T-helper 1 cell treated with Interleukin-12 subunit alpha and Interleukin-12 subunit beta and Interleukin-4 antibody, amounts not matched to agents 30 μg/mL and 1 μg/mL, for 36 hours (primary cell): ENCODE measurements around the gene IL23R.
"Not testable (repeated sequence)": the region's sequence is repeated elsewhere in the genome, so short reads cannot be mapped to it uniquely, and the experiment has no call there.

Experiments
- H3K27ac Mint-ChIP-seq: one replicate; pipeline ENCODE4 v1.8.0; 2021; ENCODE audit warnings: mild to moderate bottlenecking, mixed read lengths
- H3K27me3 Mint-ChIP-seq: one replicate; pipeline ENCODE4 v1.8.0; 2021; ENCODE audit warnings: low read depth, mixed read lengths
- H3K36me3 Mint-ChIP-seq: one replicate; pipeline ENCODE4 v1.8.0; 2021; ENCODE audit warnings: low read depth, mixed read lengths
- H3K4me1 Mint-ChIP-seq: one replicate; pipeline ENCODE4 v1.8.0; 2021; ENCODE audit warnings: low read depth, mixed read lengths
- H3K4me3 Mint-ChIP-seq: one replicate; pipeline ENCODE4 v1.8.0; 2021; ENCODE audit warnings: mild to moderate bottlenecking, moderate library complexity, mixed read lengths
- H3K9me3 Mint-ChIP-seq: one replicate; pipeline ENCODE4 v1.8.0; 2021; ENCODE audit warnings: mixed read lengths

Gene IL23R

DNA sequence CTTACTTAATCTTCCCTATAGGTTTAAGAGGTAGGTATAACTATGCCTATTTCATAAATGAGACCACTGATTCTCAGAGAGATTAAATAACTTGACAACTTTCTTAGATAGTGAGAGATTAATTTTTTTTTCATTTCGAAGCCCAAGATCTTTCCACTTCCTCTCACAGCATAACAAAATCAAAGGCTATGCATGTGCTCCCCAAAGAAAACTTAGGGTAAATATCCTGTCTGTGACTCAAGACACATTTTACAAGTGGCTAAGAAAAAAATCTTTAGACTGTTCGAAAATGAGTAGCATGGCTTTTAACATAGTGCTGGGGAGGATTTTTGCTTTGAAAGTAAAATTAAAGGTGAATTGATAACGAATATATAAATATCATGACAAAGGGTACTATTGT lies 23.3 kb upstream of the IL23R start:
- H3K9me3 Mint-ChIP-seq: no peaks in the 10 kb centered on the region
- no peaks in the 10 kb centered on the region for H3K27me3 Mint-ChIP-seq
- peaks cover 1% of the 10 kb centered on the region for H3K36me3 Mint-ChIP-seq
- peaks cover 32% of the 10 kb centered on the region for H3K4me1 Mint-ChIP-seq
- peak overlapping the region; percentile 66 for H3K27ac Mint-ChIP-seq
- H3K4me3 Mint-ChIP-seq: peak overlapping the region; percentile 19

DNA sequence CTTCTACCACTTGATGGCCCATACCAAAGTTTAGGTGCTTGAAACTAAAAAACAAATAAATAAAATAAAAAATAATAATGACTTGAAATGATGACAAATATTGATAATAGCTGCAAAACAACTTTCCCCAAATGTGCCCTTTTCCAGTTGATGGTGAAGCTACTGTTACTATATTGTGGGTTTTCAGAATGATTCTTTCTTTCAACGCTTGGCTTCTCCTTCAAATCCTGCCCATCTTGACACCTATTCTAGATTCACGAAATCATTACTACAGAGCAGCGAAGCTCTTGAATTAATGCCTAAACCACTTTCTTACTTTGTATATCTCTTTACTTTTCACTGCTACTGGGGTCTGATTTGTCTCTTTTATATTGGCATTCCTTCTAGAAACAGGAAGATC lies 22.3 kb upstream of the IL23R start:
- Mint-ChIP-seq H3K27ac (no peak overlapping the region), H3K36me3 (peaks cover 1% of the 10 kb centered on the region), H3K9me3 (no peaks in the 10 kb centered on the region), H3K4me3 (no peak overlapping the region), H3K27me3 (no peaks in the 10 kb centered on the region), H3K4me1 (peaks cover 39% of the 10 kb centered on the region)

DNA sequence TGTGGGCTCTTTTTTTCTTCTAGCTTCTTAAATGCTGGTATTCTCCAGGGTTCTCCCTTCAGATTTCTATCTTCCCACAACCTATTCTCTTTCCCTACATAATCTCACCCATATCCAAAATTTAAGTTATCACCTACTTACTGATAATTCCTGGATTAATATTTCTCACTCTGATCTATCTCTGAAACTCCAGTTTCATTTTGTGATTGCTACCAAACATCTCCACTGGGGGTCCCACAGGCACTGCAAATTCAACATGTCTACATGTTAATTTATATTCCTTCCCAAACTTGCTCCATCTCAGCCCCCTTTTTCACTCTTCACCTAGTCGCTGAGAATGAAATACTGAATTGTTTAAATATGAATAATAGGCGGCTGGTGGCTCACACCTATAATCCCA lies 21.6 kb upstream of the IL23R start:
- Mint-ChIP-seq H3K9me3 (no peaks in the 10 kb centered on the region), H3K27me3 (no peaks in the 10 kb centered on the region), H3K36me3 (peaks cover 1% of the 10 kb centered on the region), H3K27ac (no peak overlapping the region), H3K4me1 (peaks cover 44% of the 10 kb centered on the region), H3K4me3 (peak overlapping the region; percentile 40)

DNA sequence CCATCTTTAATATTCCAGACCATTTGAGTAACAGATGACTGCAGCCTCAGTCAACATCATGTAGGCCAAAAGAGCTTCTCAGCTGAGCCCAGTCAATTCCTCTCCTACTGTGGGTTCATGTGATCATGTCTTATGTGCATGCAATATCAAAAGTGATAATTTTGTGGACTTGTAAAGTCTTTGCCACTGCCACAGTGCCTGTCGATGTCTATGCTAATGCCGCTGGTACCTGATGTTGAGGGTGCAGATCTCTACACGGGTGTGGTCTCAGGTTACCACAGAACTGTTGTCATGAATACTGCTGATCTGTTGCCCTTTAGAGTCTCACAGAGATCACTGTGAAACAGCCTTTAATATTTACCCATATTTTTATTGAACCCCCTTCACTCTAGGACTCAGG lies 20.2 kb upstream of the IL23R start:
- H3K4me1 Mint-ChIP-seq: peaks cover 49% of the 10 kb centered on the region
- H3K36me3 Mint-ChIP-seq: peaks cover 1% of the 10 kb centered on the region
- no peaks in the 10 kb centered on the region for H3K9me3 Mint-ChIP-seq
- H3K4me3 Mint-ChIP-seq: no peak overlapping the region
- no peaks in the 10 kb centered on the region for H3K27me3 Mint-ChIP-seq
- no peak overlapping the region for H3K27ac Mint-ChIP-seq

DNA sequence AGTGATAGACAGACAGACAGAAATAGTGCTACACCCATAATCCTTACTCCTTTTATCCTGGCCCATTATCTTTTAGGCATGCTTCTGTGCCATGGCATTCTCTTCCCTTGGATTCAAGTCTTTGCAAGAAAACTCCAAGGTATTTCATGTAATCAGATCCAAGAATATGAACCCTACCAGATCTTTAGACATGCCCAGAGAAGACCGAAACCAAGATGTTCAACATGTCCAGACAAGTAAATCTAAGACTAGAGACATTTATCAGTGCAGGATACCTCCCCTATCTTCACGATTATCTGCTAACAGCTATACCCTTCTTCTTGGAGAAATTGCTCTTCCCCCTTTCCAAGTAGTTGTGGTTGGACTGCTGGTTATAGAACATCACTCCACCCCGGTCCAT lies 19.7 kb upstream of the IL23R start:
- Mint-ChIP-seq H3K27me3 (no peaks in the 10 kb centered on the region), H3K4me1 (peaks cover 53% of the 10 kb centered on the region)

DNA sequence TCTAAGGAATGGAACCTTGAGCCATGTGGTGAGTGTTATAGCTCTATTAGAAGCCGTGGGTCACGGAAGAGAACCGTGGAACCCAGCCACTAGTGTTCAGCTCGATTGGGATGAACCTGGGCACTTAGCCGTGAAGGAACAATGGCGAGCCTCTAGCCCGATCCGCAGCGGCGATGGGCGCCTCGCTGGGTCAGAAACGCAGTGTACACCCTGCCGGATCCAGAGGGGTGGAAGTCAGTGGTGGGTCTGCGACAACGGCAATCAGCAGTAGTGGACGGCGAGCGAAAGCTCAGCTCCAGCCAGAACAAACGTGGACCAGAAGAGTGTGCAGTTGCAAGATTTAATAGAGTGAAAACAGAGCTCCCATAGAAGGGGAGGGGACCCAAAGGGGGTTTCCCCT lies 18.3 kb upstream of the IL23R start:
- not testable (repeated sequence) for H3K27ac Mint-ChIP-seq, H3K27me3 Mint-ChIP-seq, H3K4me3 Mint-ChIP-seq, H3K36me3 Mint-ChIP-seq, H3K9me3 Mint-ChIP-seq
- H3K4me1 Mint-ChIP-seq: peaks cover 51% of the 10 kb centered on the region

More for the DNA sequence above, 19.7 kb upstream of the IL23R start:
- no peak overlapping the region for H3K4me3 Mint-ChIP-seq
- peaks cover 1% of the 10 kb centered on the region for H3K36me3 Mint-ChIP-seq
- H3K27ac Mint-ChIP-seq: peak overlapping the region; percentile 64
- no peaks in the 10 kb centered on the region for H3K9me3 Mint-ChIP-seq

DNA sequence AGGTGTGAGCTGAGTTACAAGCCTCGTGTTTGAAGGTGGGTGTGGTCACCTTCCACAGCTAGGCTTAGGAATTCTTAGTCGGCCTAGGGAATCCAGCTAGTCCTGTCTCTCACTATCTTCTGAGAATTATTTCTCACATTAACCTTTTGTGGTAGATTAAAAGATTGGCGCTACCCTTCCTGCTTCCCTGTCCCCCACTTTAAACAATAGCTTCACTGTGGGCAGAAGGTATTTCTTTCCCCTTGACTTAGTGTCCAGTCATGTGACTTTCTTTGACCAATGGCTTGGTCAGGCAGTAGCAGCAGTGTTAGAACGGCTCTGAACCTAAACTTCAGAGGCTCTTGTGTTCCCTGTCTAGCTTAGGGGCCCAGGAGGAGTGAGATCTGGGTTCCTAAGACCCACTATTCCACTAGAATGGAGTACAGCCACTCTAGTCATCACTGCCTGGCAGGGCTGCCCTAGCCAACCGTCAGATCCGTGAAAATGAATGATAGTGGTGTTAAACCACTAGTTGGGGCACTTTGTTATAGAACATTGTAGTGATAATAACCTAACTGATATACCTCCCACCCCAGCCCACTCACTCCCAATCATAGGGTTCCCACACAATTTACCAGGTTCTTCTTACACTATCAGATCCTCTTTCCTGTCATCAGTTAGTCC lies 17.6 kb upstream of the IL23R start:
- H3K9me3 Mint-ChIP-seq: no peaks in the 10 kb centered on the region
- H3K36me3 Mint-ChIP-seq: peaks cover 1% of the 10 kb centered on the region
- H3K27ac Mint-ChIP-seq: peak overlapping the region; percentile 62
- no peaks in the 10 kb centered on the region for H3K27me3 Mint-ChIP-seq
- H3K4me1 Mint-ChIP-seq: peaks cover 45% of the 10 kb centered on the region
- H3K4me3 Mint-ChIP-seq: no peak overlapping the region

DNA sequence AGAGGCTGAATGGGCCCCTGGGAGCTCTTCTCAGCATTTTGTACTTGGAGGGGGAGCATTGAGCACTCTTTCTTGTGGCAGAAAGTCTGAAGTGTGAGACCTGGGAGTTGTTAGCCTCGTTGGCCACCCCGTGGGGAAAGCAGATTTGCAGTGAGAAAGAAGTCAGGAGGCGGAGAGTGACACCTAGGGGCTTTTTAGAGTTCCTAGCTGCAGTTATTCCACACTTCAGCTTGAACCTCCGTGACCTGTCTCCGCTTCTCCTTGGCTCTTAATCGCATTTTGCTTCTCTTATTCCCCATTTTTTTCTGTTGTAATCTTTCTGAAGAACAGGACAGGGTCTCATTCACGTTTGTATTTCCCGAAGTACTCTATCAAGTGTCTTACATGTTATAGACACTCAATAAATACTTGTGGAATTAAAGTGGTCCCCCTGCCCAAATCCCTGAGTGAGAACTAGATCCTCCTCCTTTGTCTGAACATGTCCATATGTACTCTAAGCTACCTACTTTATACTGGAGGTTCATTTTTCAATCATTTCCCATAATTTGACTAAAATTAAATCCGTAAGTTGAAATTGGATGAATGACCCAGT lies 17.0 kb upstream of the IL23R start:
- no peak overlapping the region for H3K4me3 Mint-ChIP-seq
- H3K27ac Mint-ChIP-seq: peak overlapping the region; percentile 62
- peaks cover 41% of the 10 kb centered on the region for H3K4me1 Mint-ChIP-seq
- H3K9me3 Mint-ChIP-seq: no peaks in the 10 kb centered on the region
- peaks cover 4% of the 10 kb centered on the region for H3K36me3 Mint-ChIP-seq
- no peaks in the 10 kb centered on the region for H3K27me3 Mint-ChIP-seq

DNA sequence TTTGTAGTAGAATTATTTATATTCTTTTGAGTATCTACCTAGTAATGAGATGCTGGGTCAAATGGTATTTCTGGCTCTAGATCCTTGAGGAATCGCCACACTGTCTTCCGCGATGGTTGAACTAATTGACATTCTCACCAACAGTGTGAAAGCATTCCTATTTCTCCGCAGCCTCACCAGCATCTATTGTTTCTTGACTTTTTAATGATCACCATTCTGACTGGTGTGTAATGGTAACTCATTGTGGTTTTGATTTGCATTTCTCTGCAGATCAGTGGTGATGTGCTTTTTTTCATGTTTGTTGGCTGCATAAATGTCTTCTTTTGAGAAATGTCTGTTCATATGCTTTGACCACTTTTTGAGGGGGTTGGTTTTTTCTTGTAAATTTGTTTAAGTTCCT lies 15.3 kb upstream of the IL23R start:
- no peaks in the 10 kb centered on the region for H3K27me3 Mint-ChIP-seq
- peaks cover 37% of the 10 kb centered on the region for H3K4me1 Mint-ChIP-seq
- no peak overlapping the region for H3K4me3 Mint-ChIP-seq
- no peaks in the 10 kb centered on the region for H3K9me3 Mint-ChIP-seq
- H3K36me3 Mint-ChIP-seq: peaks cover 9% of the 10 kb centered on the region
- peak overlapping the region; percentile 2 for H3K27ac Mint-ChIP-seq

DNA sequence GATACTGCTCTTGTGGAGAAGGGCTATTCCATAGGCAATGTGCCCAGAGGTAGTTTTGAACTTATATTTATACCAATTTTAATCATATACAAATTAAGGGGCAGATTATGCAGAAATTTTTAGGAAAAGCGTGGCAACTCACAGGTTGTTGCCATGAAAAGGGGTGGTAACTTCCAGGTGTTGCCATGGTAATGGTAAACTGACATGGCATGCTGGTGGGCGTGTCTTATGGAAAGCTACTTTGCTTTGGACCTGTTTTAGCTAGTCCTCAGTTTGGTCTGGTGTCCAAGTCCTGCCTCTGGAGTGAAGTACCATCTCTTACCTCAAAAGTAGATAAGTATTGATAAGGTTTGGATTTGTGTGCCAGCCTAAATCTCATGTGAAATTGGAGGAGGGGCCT lies 7.9 kb upstream of the IL23R start:
- H3K4me1 Mint-ChIP-seq: peaks cover 21% of the 10 kb centered on the region
- no peak overlapping the region for H3K27ac Mint-ChIP-seq
- H3K4me3 Mint-ChIP-seq: no peak overlapping the region
- H3K27me3 Mint-ChIP-seq: no peaks in the 10 kb centered on the region
- H3K36me3 Mint-ChIP-seq: peaks cover 11% of the 10 kb centered on the region
- no peaks in the 10 kb centered on the region for H3K9me3 Mint-ChIP-seq

DNA sequence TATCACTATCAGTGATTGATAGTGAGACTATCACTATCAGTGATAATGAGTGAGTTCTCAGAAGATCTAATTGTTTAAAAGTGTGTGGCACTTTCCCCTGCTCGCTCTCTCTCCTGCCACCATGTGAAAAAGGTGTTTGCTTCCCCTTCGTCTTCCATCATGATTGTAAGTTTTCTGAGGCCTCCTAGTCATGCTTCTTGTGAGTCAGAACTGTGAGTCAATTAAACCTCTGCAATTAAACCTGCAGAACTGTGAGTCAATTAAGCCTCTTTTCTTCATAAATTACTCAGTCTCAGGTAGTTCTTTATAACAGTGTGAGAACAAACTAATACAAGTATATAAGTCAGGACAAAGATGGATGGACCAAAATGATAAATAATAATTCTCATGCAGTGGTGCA lies 7.0 kb upstream of the IL23R start:
- Mint-ChIP-seq H3K27me3 (no peaks in the 10 kb centered on the region), H3K4me1 (peaks cover 28% of the 10 kb centered on the region), H3K4me3 (no peak overlapping the region), H3K9me3 (no peaks in the 10 kb centered on the region), H3K27ac (peak overlapping the region; percentile 62), H3K36me3 (peaks cover 10% of the 10 kb centered on the region)

DNA sequence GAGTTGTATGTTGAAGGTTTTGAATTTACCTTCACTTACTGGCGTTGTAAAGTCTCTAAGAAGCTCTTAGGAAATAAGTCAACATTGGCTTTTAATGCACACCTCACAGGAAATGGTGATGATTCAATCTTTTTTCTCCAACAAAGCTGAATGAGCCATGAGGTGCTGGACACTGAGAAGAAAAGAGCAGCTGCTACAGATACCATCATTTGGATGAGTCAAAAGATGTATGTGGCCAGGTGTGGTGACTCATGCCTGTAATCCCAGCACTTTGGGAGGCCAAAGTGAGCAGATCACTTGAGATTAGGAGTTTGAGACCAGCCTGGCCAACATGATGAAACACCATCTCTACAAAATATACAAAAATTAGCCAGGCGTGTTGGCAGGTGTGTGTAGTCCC lies 3.3 kb upstream of the IL23R start:
- Mint-ChIP-seq H3K36me3 (peaks cover 2% of the 10 kb centered on the region), H3K4me1 (peaks cover 49% of the 10 kb centered on the region), H3K4me3 (peak overlapping the region; percentile 30), H3K27ac (peak overlapping the region; percentile 88), H3K9me3 (peaks cover 6% of the 10 kb centered on the region), H3K27me3 (no peaks in the 10 kb centered on the region)

DNA sequence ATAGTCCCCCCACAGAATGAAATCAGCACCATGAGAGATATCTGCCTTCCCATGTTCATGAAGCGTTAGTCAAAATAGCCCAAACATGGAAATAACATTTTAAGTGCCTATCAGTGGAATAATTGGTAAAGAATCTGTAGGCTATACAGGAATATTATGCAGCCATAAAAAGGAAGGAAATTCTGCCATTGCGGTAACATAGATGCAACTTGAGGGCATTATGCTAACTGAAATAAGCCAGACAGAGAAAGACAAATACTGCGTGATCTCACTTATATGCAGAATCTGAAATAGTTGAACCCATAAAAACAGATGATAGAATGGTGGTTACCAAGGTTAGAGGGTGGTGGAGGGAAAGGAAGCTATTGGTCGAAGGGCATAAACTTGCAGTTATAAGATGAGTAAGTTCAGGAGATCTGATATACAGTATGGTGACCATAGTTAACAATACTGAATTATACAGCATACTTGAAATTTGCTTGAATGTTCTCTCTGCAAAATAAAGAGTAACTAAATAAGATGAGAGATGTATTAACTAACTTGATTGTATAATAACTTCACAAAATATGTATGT lies 699 bp upstream of the IL23R start:
- peaks cover 6% of the 10 kb centered on the region for H3K9me3 Mint-ChIP-seq
- H3K4me1 Mint-ChIP-seq: peaks cover 57% of the 10 kb centered on the region
- H3K27ac Mint-ChIP-seq: peak overlapping the region; percentile 94
- peaks cover 2% of the 10 kb centered on the region for H3K36me3 Mint-ChIP-seq
- no peaks in the 10 kb centered on the region for H3K27me3 Mint-ChIP-seq
- peak overlapping the region; percentile 8 for H3K4me3 Mint-ChIP-seq

DNA sequence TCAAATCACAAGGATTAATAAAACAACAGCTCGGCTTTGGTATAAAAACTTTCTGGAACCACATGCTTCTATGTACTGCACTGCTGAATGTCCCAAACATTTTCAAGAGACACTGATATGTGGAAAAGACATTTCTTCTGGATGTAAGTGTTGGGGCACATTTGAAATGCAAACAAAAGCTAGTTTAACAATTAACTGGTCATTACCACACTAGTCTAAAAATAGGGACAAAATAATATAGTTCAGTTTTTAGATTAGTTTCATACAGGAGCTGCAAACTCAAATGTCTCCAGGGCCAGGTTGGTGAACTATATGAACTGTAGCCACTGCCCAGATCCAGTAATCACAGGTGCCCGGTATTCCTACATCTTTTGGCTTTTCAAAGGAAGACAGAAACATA lies 3.2 kb downstream of the IL23R start:
- H3K27ac Mint-ChIP-seq: peak overlapping the region; percentile 69
- peaks cover 6% of the 10 kb centered on the region for H3K9me3 Mint-ChIP-seq
- peaks cover 64% of the 10 kb centered on the region for H3K4me1 Mint-ChIP-seq
- H3K27me3 Mint-ChIP-seq: no peaks in the 10 kb centered on the region
- H3K4me3 Mint-ChIP-seq: peak overlapping the region; percentile 36
- peaks cover 6% of the 10 kb centered on the region for H3K36me3 Mint-ChIP-seq

DNA sequence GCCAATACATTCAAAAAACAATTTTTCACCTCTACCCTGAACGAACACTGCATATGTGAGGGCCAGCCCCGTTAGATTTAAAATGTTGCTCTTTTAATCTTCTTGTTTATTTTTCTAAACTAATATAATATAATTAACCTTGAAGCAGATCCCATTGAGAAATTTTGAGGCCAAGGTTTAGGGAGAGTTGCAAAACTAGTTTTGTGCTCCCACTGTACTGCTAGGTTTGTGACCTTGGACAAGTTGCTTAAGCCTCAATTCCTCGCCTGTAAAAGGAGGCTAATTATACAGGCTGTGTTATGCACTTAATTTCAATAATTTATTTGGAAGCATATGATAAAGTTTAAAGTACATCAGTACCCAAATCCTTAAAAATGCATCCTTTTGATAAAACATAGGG lies 3.7 kb downstream of the IL23R start:
- Mint-ChIP-seq H3K27me3 (no peaks in the 10 kb centered on the region), H3K36me3 (peaks cover 9% of the 10 kb centered on the region), H3K4me1 (peaks cover 63% of the 10 kb centered on the region), H3K4me3 (peak overlapping the region; percentile 36), H3K27ac (peak overlapping the region; percentile 95), H3K9me3 (peaks cover 9% of the 10 kb centered on the region)
